HCT116 (cell line): ENCODE data around the gene CDYL2. TPM values are rescaled to one million over a fixed set of nuclear protein-coding genes. Genes with fewer than 3 reads are reported as not detected.

ENCODE experiments used
- ATAC-seq: fragments of 200-7000 bp; cut with Tn5 transposase; 2 replicates; pipeline ENCODE4 v1.9.1; 2020; ENCODE audit warnings: mild to moderate bottlenecking, moderate library complexity
- BruUV-seq: library from RNA; stranded (reverse); fragments of 400-500 nt; replicated peaks from 2 replicates; lab custom pipeline; 2021; lab: Mats Ljungman, UMichigan
- CTCF ChIA-PET: fragments of 300-600 bp; sonication (Branson Sonifier 250); formaldehyde crosslinking; loops from one replicate; lab custom pipeline; 2021; ENCODE audit warnings: antibody characterized with exemption; lab: Charles Lee
- POLR2A ChIA-PET: fragments of 300-600, 350-600 bp; sonication (Branson Sonifier 250); formaldehyde crosslinking; loops from one replicate; lab custom pipeline; 2021; ENCODE audit warnings: antibody characterized with exemption; lab: Charles Lee
- RAD21 ChIA-PET, 2 experiments: fragments of 300-600 bp; sonication (Branson Sonifier 250); formaldehyde crosslinking; loops; one replicate each; lab custom pipeline; 2023; ENCODE audit warnings: low total read pairs in 2 of 2; ENCODE audit not compliant: uncharacterized antibody in 2 of 2, unreplicated experiment in 2 of 2, low non-redundant PET in 1 of 2; lab: Charles Lee
- DNase-seq: peaks from one replicate; pipeline ENCODE4 v3.0.0-alpha.2; 2010; ENCODE audit warnings: low read depth, low spot score
- H2AFZ ChIP-seq: fragments of 200-600 bp; shearing (Covaris generic), sonication (generic); 2 replicates; pipeline ENCODE4 v1.6.1; 2017; ENCODE audit warnings: low read depth, mixed run types, mixed read lengths, antibody characterized with exemption, low read length; ENCODE audit not compliant: poor library complexity, severe bottlenecking
- H3K27ac ChIP-seq: 2 replicates; pipeline ENCODE4 v1.5.1; 2012; ENCODE audit warnings: low read depth, low read length
- H3K27me3 ChIP-seq: fragments of 200-600 bp; sonication (generic); 2 replicates; pipeline ENCODE4 v1.6.1; 2016; ENCODE audit warnings: mixed run types, low read length, mixed read lengths; ENCODE audit not compliant: insufficient read depth
- H3K36me3 ChIP-seq, 2 experiments: fragments of 200-500 bp in 1 of 2; fragments of 200-600 bp in 1 of 2; sonication (Bioruptor generic) in 1 of 2; sonication (generic) in 1 of 2; 2 replicates each; pipeline versions ENCODE4 v1.5.1 to v1.6.1; 2014 to 2016; ENCODE audit warnings: low read length in 2 of 2, inconsistent platforms in 1 of 2, mixed read lengths in 1 of 2, mixed run types in 1 of 2; ENCODE audit not compliant: insufficient read depth in 2 of 2, control insufficient read depth in 1 of 2
- H3K4me1 ChIP-seq, 2 experiments: fragments of 200-600 bp in 1 of 2; sonication (generic) in 1 of 2; 2 replicates each; pipeline versions ENCODE4 v1.5.1 to v1.6.1; 2012 to 2017; ENCODE audit warnings: low read length in 2 of 2, inconsistent platforms in 1 of 2, mild to moderate bottlenecking in 1 of 2, mixed read lengths in 1 of 2, mixed run types in 1 of 2, moderate library complexity in 1 of 2; ENCODE audit not compliant: insufficient read depth in 2 of 2, control insufficient read depth in 1 of 2
- H3K4me2 ChIP-seq: fragments of 200-600 bp; sonication (generic); 2 replicates; pipeline ENCODE4 v1.6.1; 2017; ENCODE audit warnings: mixed run types, low read length, mixed read lengths
- H3K4me3 ChIP-seq, 2 experiments: fragments of 200-600 bp in 1 of 2; sonication (generic) in 1 of 2; replicated peaks in 1 of 2; 2 replicates each; pipeline ENCODE4 v1.5.1; 2011 to 2016; ENCODE audit warnings: low read length in 2 of 2, control low read depth in 1 of 2, low read depth in 1 of 2, mild to moderate bottlenecking in 1 of 2, mixed read lengths in 1 of 2, mixed run types in 1 of 2
- H3K79me2 ChIP-seq: fragments of 200-600 bp; sonication (generic); 2 replicates; pipeline ENCODE4 v1.6.1; 2017; ENCODE audit warnings: mild to moderate bottlenecking, mixed run types, low read length, moderate library complexity, mixed read lengths; ENCODE audit not compliant: insufficient read depth
- H3K9ac ChIP-seq: fragments of 200-600 bp; sonication (generic); 2 replicates; pipeline ENCODE4 v1.6.1; 2016; ENCODE audit warnings: low read length, mixed read lengths
- H3K9me2 ChIP-seq: fragments of 200-600 bp; sonication (generic), shearing (Covaris generic); 2 replicates; pipeline ENCODE4 v1.6.1; 2017; ENCODE audit warnings: mixed run types, mild to moderate bottlenecking, moderate library complexity; ENCODE audit not compliant: insufficient read depth
- H3K9me3 ChIP-seq, 2 experiments: fragments of 200-500 bp in 1 of 2; fragments of 200-600 bp in 1 of 2; sonication (Bioruptor generic) in 1 of 2; sonication (generic) in 1 of 2; 2 replicates each; pipeline ENCODE4 v1.6.1; 2014 to 2017; ENCODE audit warnings: low read length in 2 of 2, mixed read lengths in 2 of 2, inconsistent platforms in 1 of 2, low read depth in 1 of 2, mild to moderate bottlenecking in 1 of 2, mixed run types in 1 of 2, moderate library complexity in 1 of 2; ENCODE audit not compliant: control insufficient read depth in 1 of 2, insufficient read depth in 1 of 2
- H4K20me1 ChIP-seq: fragments of 200-600 bp; sonication (generic), shearing (Covaris generic); 2 replicates; pipeline ENCODE4 v1.6.1; 2017; ENCODE audit warnings: mixed run types, mild to moderate bottlenecking, moderate library complexity; ENCODE audit not compliant: insufficient read depth
- CBX3 ChIP-seq: IDR thresholded peaks from 2 replicates; pipeline ENCODE4 v1.6.1; 2012; ENCODE audit warnings: low read depth
- CEBPB ChIP-seq: IDR thresholded peaks from 2 replicates; pipeline ENCODE4 v1.6.1; 2012; ENCODE audit warnings: low read depth
- ELF1 ChIP-seq: IDR thresholded peaks from 2 replicates; pipeline ENCODE4 v1.6.1; 2012; ENCODE audit warnings: low read depth, borderline replicate concordance
- EZH2 ChIP-seq: fragments of 200-600 bp; sonication (generic); IDR thresholded peaks from 2 replicates; pipeline ENCODE4 v1.6.1; 2017; ENCODE audit warnings: antibody characterized with exemption, mixed run types
- FOSL1 ChIP-seq: IDR thresholded peaks from 2 replicates; pipeline ENCODE4 v1.6.1; 2012; ENCODE audit warnings: low read depth
- JUND ChIP-seq: IDR thresholded peaks from 2 replicates; pipeline ENCODE4 v1.6.1; 2012
- RAD21 ChIP-seq: IDR thresholded peaks from 2 replicates; pipeline ENCODE4 v1.6.1; 2012; ENCODE audit warnings: low read depth, mild to moderate bottlenecking
- SIN3A ChIP-seq: IDR thresholded peaks from 2 replicates; pipeline ENCODE4 v1.6.1; 2012; ENCODE audit warnings: low read depth
- SRF ChIP-seq: IDR thresholded peaks from 2 replicates; pipeline ENCODE4 v1.6.1; 2012; ENCODE audit warnings: low read depth
- TCF7L2 ChIP-seq: IDR thresholded peaks from 2 replicates; pipeline ENCODE4 v1.7.0; 2011; ENCODE audit warnings: borderline replicate concordance, inconsistent platforms; ENCODE audit not compliant: insufficient read depth, insufficient read length; ENCODE audit errors: extremely low read depth
- YY1 ChIP-seq: IDR thresholded peaks from 2 replicates; pipeline ENCODE4 v1.6.1; 2011; ENCODE audit warnings: low read length, low read depth, moderate library complexity, mild to moderate bottlenecking; ENCODE audit not compliant: insufficient replicate concordance; ENCODE audit errors: extremely low read depth
- ZFX ChIP-seq: fragments of 450-650 bp; IDR thresholded peaks from 2 replicates; pipeline ENCODE4 v1.6.1; 2017
- intact Hi-C: fragments of 100-400 bp; cut with micrococcal nuclease; formaldehyde crosslinking; loops from 2 replicates; pipeline ENCODE4 v1.10.0; 2022
- total RNA-seq: library from RNA; stranded (reverse); gene quantifications from one replicate; pipeline ENCODE4 v1.2.1, GENCODE V29; 2021; ENCODE audit not compliant: unreplicated experiment
- TF ChIP-seq, protein P1 (sequence below): IDR thresholded peaks from 2 replicates; pipeline ENCODE4 v1.6.1; 2012
- TF ChIP-seq, protein P2 (sequence below), 3 experiments: fragments of 200-600 bp in 1 of 3; sonication (generic) in 1 of 3; IDR thresholded peaks in 2 of 3; conservative IDR thresholded peaks in 1 of 3; 2 replicates each; pipeline ENCODE4 v1.5.1; 2012 to 2017; ENCODE audit warnings: low read depth in 2 of 3, low read length in 2 of 3, antibody characterized with exemption in 1 of 3, borderline replicate concordance in 1 of 3, control low read depth in 1 of 3, mild to moderate bottlenecking in 1 of 3, mixed read lengths in 1 of 3, mixed run types in 1 of 3, moderate library complexity in 1 of 3; ENCODE audit not compliant: insufficient read depth in 1 of 3

The CDYL2 gene
- total RNA-seq, 1 experiment from 2014 or later: 0.10 TPM

DNA sequence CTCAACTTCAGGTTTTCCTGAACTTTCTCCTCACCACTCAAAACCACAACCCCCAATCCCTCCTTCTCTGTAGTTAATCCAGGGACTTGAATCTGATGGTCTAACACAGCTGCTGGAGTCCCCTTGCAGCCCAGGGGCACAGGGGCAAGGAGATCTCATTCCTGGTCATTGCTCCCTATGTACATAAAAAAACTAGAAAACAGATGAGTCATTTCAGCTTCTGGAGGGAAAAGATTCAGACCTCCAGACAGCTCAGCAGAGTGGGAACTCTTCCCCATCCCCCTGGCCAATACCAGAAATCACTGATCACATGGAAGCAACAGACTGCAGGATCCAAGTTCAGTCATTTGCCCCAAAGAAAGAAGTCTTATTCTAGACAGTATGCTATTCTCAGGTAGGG, 201.5 kb downstream of the CDYL2 start:
- no TSS peak for BruUV-seq

DNA sequence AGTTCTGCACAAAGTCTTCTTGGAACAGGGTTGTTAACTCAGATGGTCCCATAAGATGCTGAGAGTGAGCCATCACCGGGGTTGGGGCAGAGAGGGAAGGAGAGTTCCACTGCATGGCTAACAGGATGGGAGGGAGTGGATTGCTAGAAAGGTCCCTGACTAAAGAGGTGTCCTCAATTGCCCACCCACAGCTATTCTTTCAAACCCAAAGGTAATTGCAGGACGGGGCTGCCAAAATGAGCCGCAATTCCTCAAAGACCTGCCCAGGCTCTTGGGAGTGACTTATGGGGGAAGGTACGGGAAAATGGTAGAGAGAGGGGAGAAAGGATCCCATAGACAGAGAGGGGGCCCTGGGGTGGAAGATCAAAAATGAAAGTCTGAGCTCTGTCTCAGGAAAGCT, 203.2 kb downstream of the CDYL2 start:
- no TSS peak for BruUV-seq
- no peaks in the 10 kb centered on the region for H3K4me1 ChIP-seq
- H2AFZ ChIP-seq: no peak overlapping the region
- H4K20me1 ChIP-seq: no peaks in the 10 kb centered on the region
- H3K9me3 ChIP-seq: no peaks in the 10 kb centered on the region; a peak in 1 of 4 replicates
- no peak overlapping the region for H3K4me3 ChIP-seq
- H3K27ac ChIP-seq: no peak overlapping the region
- intact Hi-C loops: no loop called here
- H3K79me2 ChIP-seq: no peaks in the 10 kb centered on the region
- H3K36me3 ChIP-seq: no peaks in the 10 kb centered on the region
- ATAC-seq (no peak), DNase-seq (no peak)
- ChIA-PET CTCF (no interaction called here), POLR2A (no interaction called here), RAD21 (no interaction called here)
- no peaks in the 10 kb centered on the region for H3K9me2 ChIP-seq
- H3K9ac ChIP-seq: no peak overlapping the region
- H3K4me2 ChIP-seq: no peak overlapping the region
- H3K27me3 ChIP-seq: peaks cover 5% of the 10 kb centered on the region; the same call in 1 of the 2 replicates
- TF ChIP-seq CBX3: no peak
- TF ChIP-seq ELF1: no peak
- TF ChIP-seq, protein P1, sequence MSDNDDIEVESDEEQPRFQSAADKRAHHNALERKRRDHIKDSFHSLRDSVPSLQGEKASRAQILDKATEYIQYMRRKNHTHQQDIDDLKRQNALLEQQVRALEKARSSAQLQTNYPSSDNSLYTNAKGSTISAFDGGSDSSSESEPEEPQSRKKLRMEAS: no peak
- TF ChIP-seq YY1: no peak
- no peak for TF ChIP-seq JUND
- TF ChIP-seq SRF: no peak
- TF ChIP-seq RAD21: no peak
- no peak for TF ChIP-seq ZFX
- no peak for TF ChIP-seq TCF7L2
- no peak for TF ChIP-seq CEBPB
- TF ChIP-seq, protein P2, sequence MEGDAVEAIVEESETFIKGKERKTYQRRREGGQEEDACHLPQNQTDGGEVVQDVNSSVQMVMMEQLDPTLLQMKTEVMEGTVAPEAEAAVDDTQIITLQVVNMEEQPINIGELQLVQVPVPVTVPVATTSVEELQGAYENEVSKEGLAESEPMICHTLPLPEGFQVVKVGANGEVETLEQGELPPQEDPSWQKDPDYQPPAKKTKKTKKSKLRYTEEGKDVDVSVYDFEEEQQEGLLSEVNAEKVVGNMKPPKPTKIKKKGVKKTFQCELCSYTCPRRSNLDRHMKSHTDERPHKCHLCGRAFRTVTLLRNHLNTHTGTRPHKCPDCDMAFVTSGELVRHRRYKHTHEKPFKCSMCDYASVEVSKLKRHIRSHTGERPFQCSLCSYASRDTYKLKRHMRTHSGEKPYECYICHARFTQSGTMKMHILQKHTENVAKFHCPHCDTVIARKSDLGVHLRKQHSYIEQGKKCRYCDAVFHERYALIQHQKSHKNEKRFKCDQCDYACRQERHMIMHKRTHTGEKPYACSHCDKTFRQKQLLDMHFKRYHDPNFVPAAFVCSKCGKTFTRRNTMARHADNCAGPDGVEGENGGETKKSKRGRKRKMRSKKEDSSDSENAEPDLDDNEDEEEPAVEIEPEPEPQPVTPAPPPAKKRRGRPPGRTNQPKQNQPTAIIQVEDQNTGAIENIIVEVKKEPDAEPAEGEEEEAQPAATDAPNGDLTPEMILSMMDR (IDR thresholded peaks at IDR 0.05 in 2 of 3, conservative IDR thresholded peaks at IDR 0.05 in 1 of 3; ENCODE audit: borderline replicate concordance in 1 of 3, insufficient read depth in 1 of 3, low read depth in 2 of 3, low read length in 2 of 3): no peak

More for the DNA sequence above, 201.5 kb downstream of the CDYL2 start:
- Histone ChIP-seq H2AFZ (no peak overlapping the region), H3K4me3 (no peak overlapping the region), H3K27ac (no peak overlapping the region), H3K4me1 (no peaks in the 10 kb centered on the region), H3K79me2 (no peaks in the 10 kb centered on the region), H3K9me3 (no peaks in the 10 kb centered on the region), H3K4me2 (no peak overlapping the region), H3K36me3 (no peaks in the 10 kb centered on the region), H4K20me1 (no peaks in the 10 kb centered on the region), H3K27me3 (peaks cover 5% of the 10 kb centered on the region; the same call in 1 of the 2 replicates), H3K9me2 (no peaks in the 10 kb centered on the region), H3K9ac (no peak overlapping the region)
- DNase-seq: no peak
- CTCF ChIA-PET: no interaction called here
- no peak for ATAC-seq
- RAD21 ChIA-PET: no interaction called here
- no peak for TF ChIP-seq SIN3A
- no peak for TF ChIP-seq EZH2
- no peak for TF ChIP-seq CBX3
- TF ChIP-seq, protein P2 (IDR thresholded peaks at IDR 0.05 in 2 of 3, conservative IDR thresholded peaks at IDR 0.05 in 1 of 3; ENCODE audit: borderline replicate concordance in 1 of 3, insufficient read depth in 1 of 3, low read depth in 2 of 3, low read length in 2 of 3): no peak
- no peak for TF ChIP-seq ZFX
- TF ChIP-seq FOSL1: no peak
- no peak for TF ChIP-seq CEBPB
- TF ChIP-seq, all 23 proteins: peak for 0
- intact Hi-C loops: no loop called here
- POLR2A ChIA-PET: no interaction called here
